C4-2B (cell line): Measurements from ENCODE around the gene TRAPPC10.

Experiments used
- H3K27ac ChIP-seq: fragments of 450-650 bp; 2 replicates; pipeline ENCODE4 v1.5.1; 2017
- CTCF ChIP-seq: fragments of 450-650 bp; conservative IDR thresholded peaks from 2 replicates; pipeline ENCODE4 v1.5.1; 2017; ENCODE audit warnings: mild to moderate bottlenecking
- ZFX ChIP-seq: fragments of 450-650 bp; IDR thresholded peaks from 2 replicates; pipeline ENCODE4 v1.6.1; 2017

The TRAPPC10 gene

GRCh38 chr21:44057960-44058651, 46.0 kb downstream of the TRAPPC10 start:
- TF ChIP-seq CTCF: no peak
- no peak for TF ChIP-seq ZFX
- H3K27ac ChIP-seq: no peak overlapping the region

- TF ChIP-seq CTCF: no peak
- no peak for TF ChIP-seq ZFX
- H3K27ac ChIP-seq: no peak overlapping the region
These were observed 46.5 kb downstream of the TRAPPC10 start for GRCh38 chr21:44058652-44058964.

GRCh38 chr21:44058981-44059380, 46.9 kb downstream of the TRAPPC10 start:
- H3K27ac ChIP-seq: no peak overlapping the region
- TF ChIP-seq ZFX (no peak), CTCF (no peak)

GRCh38 chr21:44059710-44060109, 47.6 kb downstream of the TRAPPC10 start:
- H3K27ac ChIP-seq: no peak overlapping the region

GRCh38 chr21:44062380-44062779, 50.3 kb downstream of the TRAPPC10 start:
- no peak for TF ChIP-seq CTCF
- no peak for TF ChIP-seq ZFX
- no peak overlapping the region for H3K27ac ChIP-seq

More at GRCh38 chr21:44059710-44060109, 47.6 kb downstream of the TRAPPC10 start:
- TF ChIP-seq CTCF: no peak
- no peak for TF ChIP-seq ZFX

- no peak overlapping the region for H3K27ac ChIP-seq
- no peak for TF ChIP-seq ZFX
- no peak for TF ChIP-seq CTCF
These were observed 51.2 kb downstream of the TRAPPC10 start for GRCh38 chr21:44063151-44063912.

- TF ChIP-seq ZFX (no peak), CTCF (no peak)
- no peak overlapping the region for H3K27ac ChIP-seq
These were observed 52.8 kb downstream of the TRAPPC10 start for GRCh38 chr21:44064852-44065403.
